Rectal smooth muscle tissue (tissue), 1 donor: ENCODE measurements around the gene NTM.

Source experiments
- H3K27ac ChIP-seq: one replicate; pipeline ENCODE4 v1.7.0; 2013; ENCODE audit warnings: low read depth, low read length, inconsistent platforms
- H3K27me3 ChIP-seq: one replicate; pipeline ENCODE4 v1.7.0; 2013; ENCODE audit warnings: low read length; ENCODE audit not compliant: control insufficient read depth, insufficient read depth
- H3K36me3 ChIP-seq: one replicate; pipeline ENCODE4 v1.7.0; 2013; ENCODE audit warnings: low read length; ENCODE audit not compliant: control insufficient read depth, insufficient read depth
- H3K4me1 ChIP-seq: one replicate; pipeline ENCODE4 v1.7.0; 2013; ENCODE audit warnings: low read length; ENCODE audit not compliant: control insufficient read depth, insufficient read depth
- H3K4me3 ChIP-seq: one replicate; pipeline ENCODE4 v1.7.0; 2013; ENCODE audit warnings: low read length
- H3K9ac ChIP-seq: one replicate; pipeline ENCODE4 v1.7.0; 2013; ENCODE audit warnings: low read length

The NTM gene

GRCh38 chr11:131982154-131982553 lies 611.7 kb downstream of the NTM start:
- H3K27ac ChIP-seq: no peak overlapping the region
- no peak overlapping the region for H3K9ac ChIP-seq
- H3K4me3 ChIP-seq: no peak overlapping the region
- H3K27me3 ChIP-seq: no peaks in the 10 kb centered on the region
- no peaks in the 10 kb centered on the region for H3K4me1 ChIP-seq
- H3K36me3 ChIP-seq: no peaks in the 10 kb centered on the region

- Histone ChIP-seq H3K27me3 (no peaks in the 10 kb centered on the region), H3K4me1 (no peaks in the 10 kb centered on the region), H3K4me3 (no peak overlapping the region), H3K27ac (no peak overlapping the region), H3K36me3 (no peaks in the 10 kb centered on the region), H3K9ac (no peak overlapping the region)
These were observed 615.5 kb downstream of the NTM start for GRCh38 chr11:131985846-131986301.

- H3K4me1 ChIP-seq: no peaks in the 10 kb centered on the region
- no peak overlapping the region for H3K4me3 ChIP-seq
- H3K9ac ChIP-seq: no peak overlapping the region
- H3K27ac ChIP-seq: no peak overlapping the region
- H3K36me3 ChIP-seq: no peaks in the 10 kb centered on the region
- H3K27me3 ChIP-seq: no peaks in the 10 kb centered on the region
These were observed 617.3 kb downstream of the NTM start for GRCh38 chr11:131987703-131988102.

GRCh38 chr11:131991606-131992005 lies 621.2 kb downstream of the NTM start:
- no peaks in the 10 kb centered on the region for H3K27me3 ChIP-seq
- no peak overlapping the region for H3K27ac ChIP-seq
- H3K4me1 ChIP-seq: no peaks in the 10 kb centered on the region
- H3K36me3 ChIP-seq: no peaks in the 10 kb centered on the region
- H3K9ac ChIP-seq: no peak overlapping the region
- no peak overlapping the region for H3K4me3 ChIP-seq

- Histone ChIP-seq H3K27ac (no peak overlapping the region), H3K27me3 (no peaks in the 10 kb centered on the region), H3K36me3 (no peaks in the 10 kb centered on the region), H3K4me1 (no peaks in the 10 kb centered on the region), H3K9ac (no peak overlapping the region), H3K4me3 (no peak overlapping the region)
These were observed 622.8 kb downstream of the NTM start for GRCh38 chr11:131993246-131993645.

- H3K36me3 ChIP-seq: no peaks in the 10 kb centered on the region
- no peak overlapping the region for H3K27ac ChIP-seq
- H3K9ac ChIP-seq: no peak overlapping the region
- no peak overlapping the region for H3K4me3 ChIP-seq
- peaks cover 5% of the 10 kb centered on the region for H3K4me1 ChIP-seq
- H3K27me3 ChIP-seq: no peaks in the 10 kb centered on the region
These were observed 627.6 kb downstream of the NTM start for GRCh38 chr11:131998020-131998419.

- no peaks in the 10 kb centered on the region for H3K36me3 ChIP-seq
- no peak overlapping the region for H3K27ac ChIP-seq
- peaks cover 5% of the 10 kb centered on the region for H3K4me1 ChIP-seq
- no peak overlapping the region for H3K4me3 ChIP-seq
- H3K27me3 ChIP-seq: no peaks in the 10 kb centered on the region
- no peak overlapping the region for H3K9ac ChIP-seq
These were observed 628.7 kb downstream of the NTM start for GRCh38 chr11:131999084-131999483.

- H3K27ac ChIP-seq: no peak overlapping the region
- peaks cover 5% of the 10 kb centered on the region for H3K4me1 ChIP-seq
- H3K4me3 ChIP-seq: no peak overlapping the region
- no peak overlapping the region for H3K9ac ChIP-seq
- H3K36me3 ChIP-seq: no peaks in the 10 kb centered on the region
- H3K27me3 ChIP-seq: no peaks in the 10 kb centered on the region
These were observed 629.5 kb downstream of the NTM start for GRCh38 chr11:131999955-132000354.

GRCh38 chr11:132005887-132006286 lies 635.5 kb downstream of the NTM start:
- H3K4me1 ChIP-seq: no peaks in the 10 kb centered on the region
- H3K27me3 ChIP-seq: no peaks in the 10 kb centered on the region
- no peak overlapping the region for H3K4me3 ChIP-seq
- H3K27ac ChIP-seq: no peak overlapping the region
- no peak overlapping the region for H3K9ac ChIP-seq
- no peaks in the 10 kb centered on the region for H3K36me3 ChIP-seq

GRCh38 chr11:132006884-132007580 lies 636.6 kb downstream of the NTM start:
- Histone ChIP-seq H3K4me1 (no peaks in the 10 kb centered on the region), H3K36me3 (no peaks in the 10 kb centered on the region), H3K27ac (no peak overlapping the region), H3K9ac (no peak overlapping the region), H3K27me3 (no peaks in the 10 kb centered on the region), H3K4me3 (no peak overlapping the region)

- Histone ChIP-seq H3K4me3 (no peak overlapping the region), H3K4me1 (no peaks in the 10 kb centered on the region), H3K27me3 (no peaks in the 10 kb centered on the region), H3K36me3 (no peaks in the 10 kb centered on the region), H3K9ac (no peak overlapping the region), H3K27ac (no peak overlapping the region)
These were observed 637.8 kb downstream of the NTM start for GRCh38 chr11:132008226-132008625.

GRCh38 chr11:132008872-132009271 lies 638.5 kb downstream of the NTM start:
- Histone ChIP-seq H3K36me3 (no peaks in the 10 kb centered on the region), H3K27me3 (no peaks in the 10 kb centered on the region), H3K9ac (no peak overlapping the region), H3K27ac (no peak overlapping the region), H3K4me1 (no peaks in the 10 kb centered on the region), H3K4me3 (no peak overlapping the region)

GRCh38 chr11:132020001-132020400 lies 649.6 kb downstream of the NTM start:
- Histone ChIP-seq H3K27me3 (no peaks in the 10 kb centered on the region), H3K4me3 (no peak overlapping the region), H3K4me1 (no peaks in the 10 kb centered on the region), H3K27ac (no peak overlapping the region), H3K9ac (no peak overlapping the region), H3K36me3 (no peaks in the 10 kb centered on the region)
